ENCODE measurements around the gene AQP3.

GRCh38 chr9:33430942-33431341 lies 16.5 kb downstream of the AQP3 start:
- TF ChIP-seq CTCF (conservative IDR thresholded peaks at IDR 0.05; ENCODE audit: low read length) (no peak), EZH2phosphoT487 (IDR thresholded peaks at IDR 0.05; ENCODE audit: borderline replicate concordance, low read depth, low read length) (no peak)

Data from OCI-LY7 (cell line).